HepG2 (cell line): Measurements from ENCODE around the gene DPAGT1. TPM values are rescaled to one million over a fixed set of nuclear protein-coding genes. Genes with fewer than 3 reads are reported as not detected.
A peak's percentile ranks its signal among the peaks of the same experiment; 100 is the strongest.

Experiments
- AKNA ChIP-seq: sonication (generic); formaldehyde crosslinking; IDR thresholded peaks from 2 replicates; pipeline ENCODE4 v1.4.0; 2020; ENCODE audit warnings: missing genetic modification reagents, borderline replicate concordance
- DMAP1 ChIP-seq: IDR thresholded peaks from 2 replicates; pipeline ENCODE4 v1.6.1; 2016
- EEA1 ChIP-seq: sonication (generic); formaldehyde crosslinking; IDR thresholded peaks from 2 replicates; pipeline ENCODE4 v1.5.1; 2020; ENCODE audit warnings: mild to moderate bottlenecking, missing genetic modification reagents, borderline replicate concordance
- FOSL1 ChIP-seq: sonication (generic); formaldehyde crosslinking; IDR thresholded peaks from 2 replicates; pipeline ENCODE4 v1.9.0; 2021; ENCODE audit warnings: missing genetic modification reagents, borderline replicate concordance
- GTF3A ChIP-seq: sonication (generic); formaldehyde crosslinking; conservative IDR thresholded peaks from 2 replicates; pipeline ENCODE4 v1.4.0; 2020; ENCODE audit warnings: mild to moderate bottlenecking, missing genetic modification reagents
- MYNN ChIP-seq: sonication (generic); formaldehyde crosslinking; IDR thresholded peaks from 2 replicates; pipeline ENCODE4 v1.4.0; 2020; ENCODE audit warnings: mild to moderate bottlenecking, low read depth, missing genetic modification reagents
- NFAT5 ChIP-seq: sonication (generic); formaldehyde crosslinking; IDR thresholded peaks from 2 replicates; pipeline ENCODE4 v1.4.0; 2020; ENCODE audit warnings: missing genetic modification reagents
- PCBP1 ChIP-seq: fragments of 200-400 bp; formaldehyde crosslinking; IDR thresholded peaks from 2 replicates; pipeline ENCODE4 v1.6.1; 2017; ENCODE audit warnings: mild to moderate bottlenecking, low read depth, low read length, borderline replicate concordance
- PHF21A ChIP-seq: sonication (generic); formaldehyde crosslinking; IDR thresholded peaks from 2 replicates; pipeline ENCODE4 v1.5.0; 2020; ENCODE audit warnings: mild to moderate bottlenecking, missing genetic modification reagents
- RCOR2 ChIP-seq: IDR thresholded peaks from 2 replicates; pipeline ENCODE4 v1.6.1; 2016; ENCODE audit warnings: missing biosample characterization, missing genetic modification reagents
- SMARCE1 ChIP-seq: fragments of 450-650 bp; IDR thresholded peaks from 2 replicates; pipeline ENCODE4 v1.6.1; 2017; ENCODE audit warnings: borderline replicate concordance
- ZBTB1 ChIP-seq: sonication (generic); formaldehyde crosslinking; IDR thresholded peaks from 2 replicates; pipeline ENCODE4 v1.4.0; 2020; ENCODE audit warnings: missing genetic modification reagents, borderline replicate concordance
- ZGPAT ChIP-seq: IDR thresholded peaks from 2 replicates; pipeline ENCODE4 v1.6.1; 2016; ENCODE audit warnings: mild to moderate bottlenecking
- ZNF235 ChIP-seq: sonication (generic); formaldehyde crosslinking; IDR thresholded peaks from 2 replicates; pipeline ENCODE4 v1.8.1; 2023; ENCODE audit warnings: mild to moderate bottlenecking, missing genetic modification reagents, borderline replicate concordance
- ZNF382 ChIP-seq: sonication (generic); formaldehyde crosslinking; IDR thresholded peaks from 2 replicates; pipeline ENCODE4 v1.5.0; 2020; ENCODE audit warnings: missing genetic modification reagents, mild to moderate bottlenecking, borderline replicate concordance
- ZNF557 ChIP-seq: sonication (generic); formaldehyde crosslinking; IDR thresholded peaks from 2 replicates; pipeline ENCODE4 v1.4.0; 2020; ENCODE audit warnings: missing genetic modification reagents
- ZNF629 ChIP-seq: sonication (generic); formaldehyde crosslinking; conservative IDR thresholded peaks from 2 replicates; pipeline ENCODE4 v1.5.0; 2020; ENCODE audit warnings: missing genetic modification reagents
- ZNF776 ChIP-seq: sonication (generic); formaldehyde crosslinking; IDR thresholded peaks from 2 replicates; pipeline ENCODE4 v1.4.0; 2020; ENCODE audit warnings: mild to moderate bottlenecking, missing genetic modification reagents
- polyA plus RNA-seq, 8 experiments: library from polyadenylated mRNA; depleted of rRNA in 3 of 8; stranded (reverse) in 7 of 8; unstranded in 1 of 8; fragments of >200 nt; fragmentation: Illumina TruSeq in 4 of 8; extraction: Trizol in 4 of 8; gene quantifications; 2 replicates each; pipeline versions ENCODE4 v1.2.1 to v1.2.3, GENCODE V29; 2011 to 2016; ENCODE audit warnings: low read depth in 4 of 8, missing spikeins in 1 of 8, mixed read lengths in 1 of 8; ENCODE audit not compliant: insufficient read depth in 1 of 8
- total RNA-seq, 5 experiments: library from RNA; depleted of rRNA; stranded (reverse); fragments of >200 nt; fragmentation: Illumina TruSeq; extraction: Trizol; gene quantifications; 2 replicates each; pipeline ENCODE4 v1.2.3, GENCODE V29; 2016; ENCODE audit warnings: low read depth in 1 of 5

DPAGT1 gene
- total and polyA plus RNA-seq, 2 of the 13 experiments (the other 11 are each of a cell fraction or from before 2014, with no cell fraction given) = 37.6 to 70.7 TPM

GRCh38 chr11:119084663-119085436 lies 16.8 kb downstream of the DPAGT1 start, which contains the start of gene HMBS (continued):
- TF ChIP-seq NFAT5 (CRISPR knock-in tag) (no peak), AKNA (CRISPR knock-in tag) (peak; percentile 66; the same call in 1 of the 2 replicates), ZNF776 (CRISPR knock-in tag) (0 out of 2 replicates have a peak, but pooled peaks have one; percentile 45), SMARCE1 (no peak), PHF21A (CRISPR knock-in tag) (peak; percentile 46; the same call in 1 of the 2 replicates), ZNF235 (CRISPR knock-in tag) (peak; percentile 94; the same call in 1 of the 2 replicates), FOSL1 (CRISPR knock-in tag) (no peak), ZNF382 (no peak), MYNN (CRISPR knock-in tag) (no peak), ZGPAT (CRISPR knock-in tag) (peak; percentile 79), EEA1 (CRISPR knock-in tag) (no peak), ZNF557 (CRISPR knock-in tag) (no peak; the same call in 1 of the 2 replicates), PCBP1 (no peak), ZBTB1 (CRISPR knock-in tag) (no peak), GTF3A (CRISPR knock-in tag) (no peak), ZNF629 (CRISPR knock-in tag) (no peak; the same call in 1 of the 2 replicates), DMAP1 (CRISPR knock-in tag) (peak; percentile 88), RCOR2 (no peak)
